Stimulated activated CD8-positive, alpha-beta memory T cell treated with anti-CD3 and anti-CD28 coated beads, Interleukin-15, amount 100 ng/mL, for 4 hours (primary cell): ENCODE measurements around the gene FHAD1.

Source experiments
- DNase-seq, 2 donors: peaks; one replicate each; pipeline ENCODE4 v3.0.0-alpha.2; 2020; ENCODE audit warnings: low read depth in 2 of 2

The FHAD1 gene

DNA sequence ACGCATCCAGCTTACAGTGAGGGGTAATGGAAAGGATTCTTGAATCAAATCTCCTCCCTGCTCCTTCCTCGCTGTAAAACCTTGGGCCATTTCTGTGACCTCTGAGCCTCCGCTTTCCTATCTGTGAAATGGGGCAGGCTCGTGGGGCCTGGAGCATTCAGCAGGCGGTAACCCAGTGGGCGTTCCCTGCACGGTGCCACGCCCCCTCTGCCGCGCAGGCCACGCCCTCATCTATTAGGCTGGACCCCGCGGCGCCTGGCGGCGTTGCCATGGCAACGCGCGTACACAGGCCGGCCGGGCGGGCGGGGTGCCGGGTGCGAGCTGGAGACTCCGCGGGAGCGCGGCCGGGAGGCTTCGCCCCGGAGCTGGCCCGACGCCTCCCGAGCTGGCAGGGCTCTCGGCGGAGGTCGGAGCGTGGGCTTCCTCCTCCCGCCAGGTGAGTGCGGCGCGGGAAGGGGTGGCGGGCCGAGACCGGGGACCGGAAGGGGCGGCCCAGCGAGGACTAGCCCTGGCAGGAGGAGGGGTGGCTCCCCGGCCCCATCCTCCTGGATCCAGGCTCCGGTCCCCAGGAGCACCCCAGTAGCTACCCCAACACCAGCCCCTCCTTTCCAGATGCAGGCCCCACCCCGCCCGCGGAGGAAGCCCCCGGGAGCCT is at the start of gene FHAD1:
FHAD1 (plus strand) TSS at position 264 of the 655 bp plus-strand sequence. CDS start 4,562 bp downstream, outside the sequence.
- peak in 1 of 2 donors; percentile 27 for DNase-seq

- DNase-seq: no peak
Measured at GRCh38 chr1:15197591-15198447, 49.2 kb upstream of the FHAD1 start.

GRCh38 chr1:15198684-15199083 is 48.3 kb upstream of the FHAD1 start:
- DNase-seq: no peak

DNA sequence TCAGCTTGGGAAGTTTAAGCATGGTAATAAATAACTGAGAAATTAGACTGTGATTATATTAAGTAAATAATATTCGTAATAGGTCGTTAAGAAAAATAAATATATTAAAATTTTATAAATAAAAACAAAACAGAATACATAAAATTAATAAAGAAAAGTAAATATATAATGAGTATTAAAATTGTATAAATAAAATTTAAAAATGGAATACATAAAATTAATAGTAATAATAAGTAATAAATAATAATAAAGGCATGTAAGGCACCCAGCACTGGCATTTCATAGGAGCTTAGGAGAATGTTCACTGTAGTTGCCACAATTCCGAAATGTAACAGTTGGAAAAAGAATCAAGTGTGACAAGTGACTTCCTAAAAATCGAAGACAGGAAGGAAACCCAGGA is 45.8 kb upstream of the FHAD1 start:
- DNase-seq: no peak

DNA sequence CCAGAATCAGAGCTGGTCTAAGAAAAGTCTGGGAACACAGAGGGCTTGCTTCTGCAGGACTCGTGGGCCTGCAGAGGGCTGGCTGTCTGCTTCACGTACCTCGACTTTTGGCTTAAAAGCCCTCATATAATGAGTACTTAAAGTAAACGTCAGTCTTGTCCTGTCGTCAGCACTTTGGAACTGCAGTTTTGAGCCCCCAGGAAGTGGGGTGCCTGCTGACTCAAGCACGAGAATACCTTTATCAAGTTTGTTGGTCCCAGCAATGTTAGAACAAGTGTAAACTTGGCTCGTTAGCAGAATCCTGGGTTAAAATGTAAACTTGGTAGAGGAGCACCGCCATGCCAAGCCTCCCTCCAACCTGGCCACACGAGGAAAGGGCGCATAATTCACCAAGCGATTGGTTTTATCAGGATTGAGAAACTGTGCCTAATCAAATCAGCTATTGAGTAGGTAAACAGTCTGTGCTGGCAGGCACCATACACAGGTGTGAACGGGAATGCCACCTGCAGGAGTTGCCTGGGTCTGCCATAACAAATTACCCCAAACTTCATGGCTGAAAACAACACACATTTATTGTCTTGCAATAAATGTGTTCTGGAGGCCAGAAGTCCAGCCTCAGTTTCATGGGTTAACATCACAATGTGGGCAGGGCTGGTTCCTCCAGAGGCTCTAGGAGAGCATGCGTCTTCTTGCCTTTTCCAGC is 45.0 kb upstream of the FHAD1 start:
- no peak for DNase-seq

- no peak for DNase-seq
Measured at GRCh38 chr1:15204931-15205330, 42.1 kb upstream of the FHAD1 start.

DNA sequence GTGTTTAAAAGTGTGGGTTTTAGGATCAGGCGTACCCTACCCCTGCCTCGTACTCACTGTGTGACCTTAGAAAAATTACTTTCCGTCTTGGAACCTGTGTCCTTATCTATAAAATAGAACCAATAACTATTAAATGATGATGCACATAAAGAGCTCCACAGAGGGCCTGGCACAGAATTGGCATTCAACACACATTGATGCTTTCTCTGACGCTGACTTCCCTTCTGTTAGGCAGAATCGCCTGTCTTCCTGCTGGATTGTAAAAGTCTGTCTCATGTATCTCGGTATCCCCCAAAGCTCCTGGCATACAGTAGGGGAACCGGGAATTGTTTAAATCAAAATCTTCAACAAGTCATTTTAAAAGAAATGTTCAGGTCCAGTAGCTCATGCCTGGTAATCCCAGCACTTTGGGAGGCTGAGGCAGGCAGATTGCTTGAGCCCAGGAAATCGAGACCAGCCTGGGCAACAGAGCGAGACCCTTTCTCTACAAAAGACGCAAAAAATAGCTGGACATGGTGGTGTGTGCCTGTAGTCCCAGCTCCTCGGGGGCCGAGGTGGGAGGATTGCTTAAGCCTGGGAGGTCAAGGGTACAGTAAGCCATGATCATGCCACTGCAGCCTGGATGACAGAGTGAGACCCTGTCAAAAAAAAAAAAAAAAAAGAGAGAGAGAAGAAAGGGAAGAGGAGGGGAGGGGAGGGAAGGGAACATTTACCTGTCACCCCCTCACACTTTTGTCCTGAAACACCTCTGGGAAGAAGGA is 41.3 kb upstream of the FHAD1 start:
- DNase-seq: no peak

DNA sequence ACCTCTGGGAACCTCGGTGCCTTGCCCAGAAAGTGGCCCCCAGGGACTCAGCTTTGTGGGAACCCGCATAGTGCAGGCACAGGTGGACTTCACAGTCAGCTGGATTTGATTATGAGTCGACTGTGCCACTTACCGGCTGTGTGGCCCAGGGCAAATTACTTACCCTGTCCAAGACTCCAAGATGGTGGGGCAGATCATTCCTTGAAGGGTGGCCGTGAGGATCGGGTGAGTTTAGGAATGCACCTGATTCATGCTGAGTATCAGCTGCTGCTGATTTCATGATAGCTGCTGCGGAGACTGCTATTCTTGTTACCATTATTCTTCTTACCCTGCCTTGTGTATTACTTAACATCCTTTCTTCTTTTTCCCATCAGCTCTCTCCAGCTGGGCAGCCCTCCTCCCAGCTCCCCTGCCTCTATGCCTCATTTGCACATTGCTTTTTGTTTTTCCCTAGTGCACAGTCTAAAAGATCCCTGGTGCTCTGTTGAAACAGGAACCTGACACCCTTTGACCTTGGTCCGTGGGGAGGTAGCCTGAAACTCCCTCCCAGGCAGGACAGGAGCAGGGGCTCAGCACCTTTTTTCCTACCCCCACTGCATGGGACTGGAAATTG is 40.5 kb upstream of the FHAD1 start:
- DNase-seq: no peak

- DNase-seq: no peak
Measured at GRCh38 chr1:15207031-15207828, 39.8 kb upstream of the FHAD1 start.

DNA sequence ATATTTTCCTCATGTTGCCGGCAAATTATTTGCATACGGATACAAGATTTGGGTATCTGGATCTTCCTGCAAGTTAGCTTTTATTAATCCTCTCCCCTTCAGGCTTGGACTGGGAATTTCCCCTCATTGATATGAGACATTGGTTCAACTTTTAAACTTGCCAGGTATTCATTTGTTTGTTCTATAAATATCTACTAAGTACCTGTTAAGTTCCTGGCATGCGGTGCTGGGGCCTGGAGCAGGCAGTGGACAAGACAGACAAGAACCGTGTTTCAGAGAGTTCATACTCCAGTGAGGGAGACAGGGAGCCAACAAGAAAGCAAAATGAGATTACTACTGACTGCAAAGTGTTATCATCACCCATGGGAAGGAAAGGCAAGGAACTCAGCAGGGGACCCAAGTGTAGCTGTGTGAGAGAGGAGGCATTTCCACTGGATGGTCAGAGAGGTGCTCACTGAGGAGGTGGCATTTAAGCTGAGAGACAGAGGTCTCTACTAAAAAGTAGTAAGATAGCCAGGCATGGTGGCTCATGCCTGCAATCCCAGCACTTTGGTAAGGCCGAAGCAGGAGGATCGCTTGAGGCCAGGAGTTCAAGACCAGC is 39.1 kb upstream of the FHAD1 start:
- DNase-seq: no peak

- no peak for DNase-seq
Measured at GRCh38 chr1:15210651-15211375, 36.2 kb upstream of the FHAD1 start.

DNA sequence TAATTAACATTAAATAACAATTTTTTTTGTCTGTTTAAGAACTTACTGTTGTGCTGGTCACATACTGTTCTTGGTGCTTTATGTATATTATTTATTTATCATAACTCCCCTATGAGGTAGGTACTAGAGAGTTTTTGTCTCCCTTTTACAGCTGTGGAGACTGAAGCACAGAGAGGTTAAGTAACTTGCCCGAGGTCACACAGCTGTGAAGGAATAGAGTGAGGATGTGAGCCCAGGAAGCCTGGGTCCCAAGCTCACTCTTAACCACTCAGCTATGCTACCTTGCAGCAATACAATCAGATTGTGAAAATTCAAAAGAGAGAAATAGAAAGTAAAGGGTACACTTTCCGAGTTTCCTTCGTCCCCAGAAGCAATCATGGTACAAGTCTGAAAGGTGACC is 35.6 kb upstream of the FHAD1 start:
- no peak for DNase-seq

GRCh38 chr1:15212216-15212953 is 34.6 kb upstream of the FHAD1 start:
- DNase-seq: no peak

- no peak for DNase-seq
Measured at GRCh38 chr1:15212954-15213291, 34.1 kb upstream of the FHAD1 start.

DNA sequence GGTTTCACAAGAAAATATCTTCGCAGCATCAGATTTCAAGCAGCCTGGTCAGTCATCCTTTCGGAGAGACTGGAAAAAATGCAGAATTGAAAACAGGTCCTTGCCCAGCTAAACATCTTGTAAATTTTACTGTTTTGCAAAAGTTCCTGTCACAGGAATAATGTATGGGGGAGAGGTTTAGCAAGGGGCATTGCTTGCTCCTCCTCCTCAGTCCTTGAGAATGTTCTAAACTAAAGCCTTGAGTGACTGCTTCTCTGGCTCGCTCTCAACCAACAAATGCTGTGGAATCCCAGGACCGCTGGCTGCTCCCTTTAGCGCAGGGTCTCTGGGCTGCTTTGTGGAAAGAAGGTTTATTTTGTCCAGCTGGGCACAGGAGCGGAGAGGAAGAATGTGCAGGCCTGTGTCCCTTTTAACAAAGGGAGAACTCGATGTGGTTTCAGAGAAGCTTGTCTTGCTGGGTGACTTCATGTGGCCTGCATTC is 33.6 kb upstream of the FHAD1 start:
- no peak for DNase-seq

DNA sequence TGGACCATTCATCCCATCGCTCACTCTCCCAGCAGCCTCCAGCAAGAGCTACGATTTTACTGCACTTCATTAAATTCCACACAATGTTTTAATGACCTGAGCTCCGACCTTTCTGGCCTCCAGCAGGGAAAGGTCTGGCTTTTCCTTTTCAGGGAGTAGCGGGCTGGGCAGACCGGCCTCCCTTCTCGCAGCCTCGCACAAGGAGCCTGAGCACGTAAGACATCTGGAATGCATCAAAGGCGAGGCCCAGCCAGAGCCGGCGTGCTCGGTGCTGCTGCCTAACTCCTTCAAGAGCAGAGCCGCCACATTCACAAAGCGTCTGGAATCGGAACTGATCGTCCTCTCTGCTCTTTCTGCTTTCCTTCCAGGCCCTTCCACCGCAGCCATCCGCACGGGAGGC is 32.5 kb upstream of the FHAD1 start:
- DNase-seq: no peak

DNA sequence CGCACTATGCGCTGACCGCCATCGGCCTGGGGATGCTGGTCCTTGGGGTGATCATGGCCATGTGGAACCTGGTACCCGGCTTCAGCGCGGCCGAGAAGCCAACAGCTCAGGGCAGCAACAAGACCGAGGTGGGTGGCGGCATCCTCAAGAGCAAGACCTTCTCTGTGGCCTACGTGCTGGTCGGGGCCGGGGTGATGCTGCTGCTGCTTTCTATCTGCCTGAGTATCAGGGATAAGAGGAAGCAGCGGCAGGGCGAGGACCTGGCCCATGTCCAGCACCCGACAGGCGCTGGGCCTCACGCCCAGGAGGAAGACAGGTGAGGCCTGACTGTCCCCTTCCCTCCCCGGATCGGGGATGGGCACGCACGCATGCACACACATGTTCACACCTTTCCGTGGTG is 31.9 kb upstream of the FHAD1 start:
- DNase-seq: no peak

DNA sequence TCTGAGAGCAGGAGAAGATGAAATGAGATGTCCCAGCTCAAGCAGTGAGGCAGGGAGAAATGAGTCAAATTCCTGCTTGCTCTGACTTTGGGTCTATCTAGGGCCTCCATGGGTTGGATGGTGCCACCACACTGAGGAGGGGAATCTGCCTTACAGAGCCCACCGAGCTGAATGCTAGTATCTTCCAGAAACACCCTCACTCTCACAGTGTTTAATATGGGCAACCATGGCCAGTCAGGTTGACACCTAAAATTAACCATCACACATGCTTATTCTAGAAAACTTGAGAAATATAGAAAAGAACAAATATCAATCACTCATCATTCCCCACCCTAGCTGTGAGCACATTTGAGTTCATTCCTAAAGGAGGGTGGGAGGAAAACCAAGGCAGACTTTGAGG is 29.4 kb upstream of the FHAD1 start:
- DNase-seq: no peak
